IMR-90 (cell line): Measurements from ENCODE around the gene SELENOO. TPM values are rescaled to one million over a fixed set of nuclear protein-coding genes. Genes with fewer than 3 reads are reported as not detected.
"Not testable (repeated sequence)": the region's sequence is repeated elsewhere in the genome, so short reads cannot be mapped to it uniquely, and the experiment has no call there.

Experiments used
- ATAC-seq: fragments of 200-7000 bp; cut with Tn5 transposase; 2 replicates; pipeline ENCODE4 v1.9.1; 2020; ENCODE audit warnings: low read depth, mild to moderate bottlenecking, moderate library complexity
- BruUV-seq: library from RNA; stranded (reverse); fragments of 400-500 nt; replicated peaks from 2 replicates; lab custom pipeline; 2021; lab: Mats Ljungman, UMichigan
- CTCF ChIA-PET: fragments of 300-600 bp; formaldehyde crosslinking; extraction: SDS; loops from one replicate; lab custom pipeline; 2021; ENCODE audit warnings: antibody characterized with exemption; lab: Yijun Ruan, JAX
- POLR2A ChIA-PET: fragments of 300-600 bp; sonication (Branson Sonifier 250); formaldehyde crosslinking; loops from one replicate; lab custom pipeline; 2022; ENCODE audit warnings: antibody characterized with exemption; ENCODE audit not compliant: unreplicated experiment; lab: Charles Lee
- DNase-seq: peaks from one replicate; pipeline ENCODE4 v3.0.0; 2013
- H2AFZ ChIP-seq: replicated peaks from 2 replicates; pipeline ENCODE3; 2013; ENCODE audit warnings: low read length, mild to moderate bottlenecking; ENCODE audit not compliant: poor library complexity
- H2AK5ac ChIP-seq: 2 replicates; pipeline ENCODE4 v1.6.1; 2013; ENCODE audit warnings: low read depth, low read length, inconsistent platforms
- H2AK9ac ChIP-seq: replicated peaks from 2 replicates; pipeline ENCODE3; 2013; ENCODE audit warnings: mild to moderate bottlenecking, low read depth, low read length, moderate library complexity; ENCODE audit not compliant: poor library complexity
- H2BK120ac ChIP-seq: 2 replicates; pipeline ENCODE4 v1.6.1; 2013; ENCODE audit warnings: low read depth, low read length, inconsistent platforms
- H2BK15ac ChIP-seq: 3 replicates; pipeline ENCODE4 v1.6.1; 2013; ENCODE audit warnings: low read depth, low read length, inconsistent platforms
- H2BK20ac ChIP-seq: 2 replicates; pipeline ENCODE4 v1.6.1; 2013; ENCODE audit warnings: low read depth, mild to moderate bottlenecking, inconsistent platforms, low read length, moderate library complexity
- H2BK5ac ChIP-seq: 2 replicates; pipeline ENCODE4 v1.6.1; 2013; ENCODE audit warnings: mild to moderate bottlenecking, low read depth, low read length, inconsistent platforms; ENCODE audit not compliant: poor library complexity, severe bottlenecking
- H3K14ac ChIP-seq: replicated peaks from 2 replicates; pipeline ENCODE4 v1.6.1; 2013; ENCODE audit warnings: low read depth, low read length, inconsistent platforms
- H3K18ac ChIP-seq: 2 replicates; pipeline ENCODE4 v1.6.1; 2013; ENCODE audit warnings: low read depth, low read length, control low read depth
- H3K23ac ChIP-seq: 2 replicates; pipeline ENCODE4 v1.6.1; 2013; ENCODE audit warnings: low read depth, low read length, inconsistent platforms
- H3K27ac ChIP-seq: 2 replicates; pipeline ENCODE4 v1.5.1; 2013; ENCODE audit warnings: mild to moderate bottlenecking, control low read depth, low read length; ENCODE audit not compliant: insufficient read depth
- H3K27me3 ChIP-seq: 2 replicates; pipeline ENCODE4 v1.6.1; 2013; ENCODE audit warnings: low read length; ENCODE audit not compliant: control insufficient read depth, insufficient read depth
- H3K36me3 ChIP-seq: 2 replicates; pipeline ENCODE4 v1.6.1; 2013; ENCODE audit warnings: low read length, mixed read lengths; ENCODE audit not compliant: control insufficient read depth, insufficient read depth
- H3K4ac ChIP-seq: 2 replicates; pipeline ENCODE4 v1.6.1; 2013; ENCODE audit warnings: low read depth, low read length, inconsistent platforms
- H3K4me1 ChIP-seq: 2 replicates; pipeline ENCODE4 v1.6.1; 2013; ENCODE audit warnings: low read length, mixed read lengths; ENCODE audit not compliant: control insufficient read depth, insufficient read depth
- H3K4me2 ChIP-seq: 2 replicates; pipeline ENCODE4 v1.6.1; 2013; ENCODE audit warnings: low read depth, mild to moderate bottlenecking, control low read depth, low read length, moderate library complexity
- H3K4me3 ChIP-seq: 2 replicates; pipeline ENCODE4 v1.5.1; 2013; ENCODE audit warnings: low read depth, mild to moderate bottlenecking, control low read depth, low read length, moderate library complexity; ENCODE audit not compliant: insufficient read depth
- H3K56ac ChIP-seq: 2 replicates; pipeline ENCODE4 v1.6.1; 2013; ENCODE audit warnings: low read length, inconsistent platforms; ENCODE audit not compliant: insufficient read depth; ENCODE audit errors: extremely low read depth
- H3K79me1 ChIP-seq, 2 experiments: 2 replicates each; pipeline ENCODE4 v1.6.1; 2013; ENCODE audit warnings: low read length in 2 of 2, inconsistent platforms in 1 of 2, low read depth in 1 of 2
- H3K9ac ChIP-seq: 2 replicates; pipeline ENCODE4 v1.6.1; 2013; ENCODE audit warnings: low read depth, low read length, control low read depth
- H3K9me1 ChIP-seq: 2 replicates; pipeline ENCODE4 v1.6.1; 2013; ENCODE audit warnings: low read length, inconsistent platforms; ENCODE audit not compliant: insufficient read depth
- H3K9me3 ChIP-seq: 2 replicates; pipeline ENCODE4 v1.6.1; 2013; ENCODE audit warnings: low read length; ENCODE audit not compliant: control insufficient read depth, insufficient read depth
- H4K20me1 ChIP-seq: 2 replicates; pipeline ENCODE4 v1.6.1; 2013; ENCODE audit warnings: low read length, inconsistent platforms; ENCODE audit not compliant: insufficient read depth
- H4K5ac ChIP-seq: 2 replicates; pipeline ENCODE4 v1.6.1; 2013; ENCODE audit warnings: mild to moderate bottlenecking, low read depth, low read length, control low read depth
- H4K8ac ChIP-seq, 2 experiments: 2 replicates each; pipeline ENCODE4 v1.6.1; 2013; ENCODE audit warnings: low read depth in 2 of 2, low read length in 2 of 2, control low read depth in 1 of 2, inconsistent platforms in 1 of 2
- H4K91ac ChIP-seq: 2 replicates; pipeline ENCODE4 v1.6.1; 2013; ENCODE audit warnings: low read depth, low read length, inconsistent platforms; ENCODE audit not compliant: insufficient read depth
- CEBPB ChIP-seq: IDR thresholded peaks from 2 replicates; pipeline ENCODE4 v1.6.1; 2012; ENCODE audit warnings: low read depth, low read length, improper control_type of control experiment
- WGBS, 2 experiments: methylation state at CpG; one replicate each; pipeline versions ENCODE4 v1.1.5 to v1.1.7; 2013; ENCODE audit warnings: missing lambda C conversion rate in 2 of 2; ENCODE audit not compliant: insufficient read length in 1 of 2; ENCODE audit errors: extremely low coverage in 2 of 2; 5-methylcytosine and 5-hydroxymethylcytosine counted together
- dilution Hi-C: fragments of 300-500 bp; cut with HindIII; formaldehyde crosslinking; loops from one replicate; pipeline ENCODE4 v1.14.3; 2018; ENCODE audit warnings: low sequenced_read_pairs; ENCODE audit not compliant: unreplicated experiment
- in situ Hi-C: fragments of 300-500 bp; cut with MboI; formaldehyde crosslinking; loops from 3 replicates; pipeline ENCODE4 v1.14.3; 2019; ENCODE audit warnings: low sequenced_read_pairs, inconsistent platforms, mixed read lengths
- intact Hi-C: fragments of 100-400 bp; cut with micrococcal nuclease; formaldehyde crosslinking; loops from 2 replicates; pipeline ENCODE4 v1.10.0; 2022
- polyA plus RNA-seq, 3 experiments: library from polyadenylated mRNA; depleted of rRNA; stranded (reverse); fragments of >200 nt; gene quantifications; 2 replicates each; pipeline ENCODE4 v1.2.3, GENCODE V29; 2012; ENCODE audit warnings: low replicate concordance in 1 of 3
- total RNA-seq: library from RNA; depleted of rRNA; stranded (reverse); fragments of >200 nt; gene quantifications from 2 replicates; pipeline ENCODE4 v1.2.3, GENCODE V29; 2012

The SELENOO gene
- total and polyA plus RNA-seq, 2 of the 4 experiments (the other 2 are of a cell fraction): 10.4 to 21.4 TPM

- H4K20me1 ChIP-seq: peaks cover 30% of the 10 kb centered on the region
- 91% methylated on average over 7 of the region's 9 CpGs; no CpG with 5 or more reads in 1 of the 2 experiments for WGBS, 2 experiments
- 0 out of 2 replicates have a peak, but pooled peaks have one; percentile 15 for TF ChIP-seq CEBPB
- H3K9me3 ChIP-seq, H2AFZ ChIP-seq, BruUV-seq, H2AK9ac ChIP-seq, H2BK5ac ChIP-seq, H3K9me1 ChIP-seq, H3K18ac ChIP-seq, CTCF ChIA-PET, H2BK15ac ChIP-seq, H3K4me3 ChIP-seq, dilution Hi-C loops, H3K27ac ChIP-seq, H3K23ac ChIP-seq, H4K5ac ChIP-seq, H3K4me1 ChIP-seq, H2BK20ac ChIP-seq, H4K91ac ChIP-seq, H3K4me2 ChIP-seq, H2BK120ac ChIP-seq, H4K8ac ChIP-seq, POLR2A ChIA-PET, H3K14ac ChIP-seq, DNase-seq, H2AK5ac ChIP-seq, H3K4ac ChIP-seq, H3K9ac ChIP-seq, H3K56ac ChIP-seq, ATAC-seq, H3K27me3 ChIP-seq: not testable (repeated sequence)
- in situ Hi-C loops: loop anchor here (25.0 kb wide), 1 partner anchor 393 kb away; no protein-coding TSS in a partner anchor
- intact Hi-C loops: loop anchor here (10.0 kb wide), 1 partner anchor 230 kb away; no protein-coding TSS in a partner anchor
- peaks cover 24% of the 10 kb centered on the region for H3K36me3 ChIP-seq
- H3K79me1 ChIP-seq: peaks cover 33 to 68% of the 10 kb centered on the region in 2 experiments
Observed at GRCh38 chr22:50204998-50205397, 4.2 kb downstream of the SELENOO start.
